CD4-positive, alpha-beta T cell (primary cell): ENCODE data around the gene PAX6. TPM values are rescaled to one million over a fixed set of nuclear protein-coding genes. Genes with fewer than 3 reads are reported as not detected.

Source experiments
- ATAC-seq: fragments of 200-7000 bp; cut with Tn5 transposase; one replicate; pipeline ENCODE4 v1.10.0; 2022; ENCODE audit warnings: mild to moderate bottlenecking; ENCODE audit not compliant: poor library complexity
- CTCF ChIA-PET: fragments of 350-600 bp; sonication (Branson Sonifier 250); formaldehyde crosslinking; loops from one replicate; lab custom pipeline; 2021; ENCODE audit warnings: antibody characterized with exemption, inconsistent platforms; lab: Charles Lee
- POLR2A ChIA-PET: fragments of 350-600 bp; sonication (Branson Sonifier 250); formaldehyde crosslinking; loops from one replicate; lab custom pipeline; 2021; ENCODE audit warnings: antibody characterized with exemption, inconsistent platforms; lab: Charles Lee
- DNase-seq, 14 experiments: peaks; one replicate each; pipeline ENCODE4 v3.0.0-alpha.2; 2013 to 2020; ENCODE audit warnings: mixed read lengths in 2 of 14
- H3K27ac ChIP-seq, 2 donors: one replicate each; pipeline versions ENCODE4 v1.5.1 to v1.7.0; 2013; ENCODE audit warnings: low read length in 2 of 2, low read depth in 1 of 2, mild to moderate bottlenecking in 1 of 2
- H3K27me3 ChIP-seq, 2 experiments: 1 replicate in 1 of 2; 2 replicates in 1 of 2; pipeline versions ENCODE4 v1.6.1 to v1.7.0; 2013; ENCODE audit warnings: low read length in 2 of 2, control low read depth in 1 of 2, mild to moderate bottlenecking in 1 of 2, moderate library complexity in 1 of 2; ENCODE audit not compliant: insufficient read depth in 2 of 2, control insufficient read depth in 1 of 2
- H3K36me3 ChIP-seq: one replicate; pipeline ENCODE4 v1.6.1; 2013; ENCODE audit warnings: low read length, control low read depth; ENCODE audit not compliant: insufficient read depth
- H3K4me1 ChIP-seq: one replicate; pipeline ENCODE4 v1.6.1; 2013; ENCODE audit warnings: low read length, control low read depth; ENCODE audit not compliant: insufficient read depth
- H3K4me3 ChIP-seq: one replicate; pipeline ENCODE4 v1.5.1; 2013; ENCODE audit warnings: mild to moderate bottlenecking, low read length, moderate library complexity
- H3K9me3 ChIP-seq, 2 experiments: 1 replicate in 1 of 2; 2 replicates in 1 of 2; pipeline versions ENCODE4 v1.6.1 to v1.7.0; 2013; ENCODE audit warnings: low read length in 2 of 2, mild to moderate bottlenecking in 2 of 2, control low read depth in 1 of 2, moderate library complexity in 1 of 2; ENCODE audit not compliant: control insufficient read depth in 1 of 2, insufficient read depth in 1 of 2
- H3K27ac Mint-ChIP-seq: one replicate; pipeline ENCODE4 v1.8.0; 2020; ENCODE audit warnings: mixed read lengths
- H3K27me3 Mint-ChIP-seq: one replicate; pipeline ENCODE4 v1.8.0; 2021; ENCODE audit warnings: mixed read lengths
- H3K36me3 Mint-ChIP-seq: one replicate; pipeline ENCODE4 v1.8.0; 2021; ENCODE audit warnings: low read depth, mixed read lengths
- H3K4me1 Mint-ChIP-seq: one replicate; pipeline ENCODE4 v1.8.0; 2021; ENCODE audit warnings: low read depth, mixed read lengths
- H3K4me3 Mint-ChIP-seq: one replicate; pipeline ENCODE4 v1.8.0; 2020; ENCODE audit warnings: mild to moderate bottlenecking, mixed read lengths
- H3K9me3 Mint-ChIP-seq: one replicate; pipeline ENCODE4 v1.8.0; 2020; ENCODE audit warnings: mixed read lengths
- CTCF ChIP-seq: fragments of 200-600 bp; IDR thresholded peaks from one replicate; pipeline ENCODE4 v1.8.0; 2022; ENCODE audit warnings: antibody characterized with exemption, mild to moderate bottlenecking
- intact Hi-C, 2 experiments: fragments of 100-400 bp; cut with DNase I in 1 of 2; cut with micrococcal nuclease in 1 of 2; formaldehyde crosslinking; loops; one replicate each; pipeline versions ENCODE4 v1.15.1 to v1.9.0; 2023 to 2025; cut with DNase I, micrococcal nuclease
- total RNA-seq, 174 experiments: library from RNA in 2 of 174; stranded (reverse) in 2 of 174; gene quantifications; one replicate each; pipeline ENCODE4 v1.2.3 and lab custom pipeline; 2021 to 2026

The PAX6 gene
- total RNA-seq, 2 experiments from 2014 or later = not detected

- intact Hi-C loops = no loop called here
- H3K36me3 Mint-ChIP-seq = peaks cover 4% of the 10 kb centered on the region
- peaks cover 2% of the 10 kb centered on the region for H3K9me3 Mint-ChIP-seq
- CTCF ChIA-PET = no interaction called here
- H3K27me3 Mint-ChIP-seq = peaks cover 95% of the 10 kb centered on the region
- H3K27me3 ChIP-seq = peaks cover 81 to 95% of the 10 kb centered on the region in 2 experiments
- TF ChIP-seq CTCF = no peak
- DNase-seq (no peak), ATAC-seq (no peak)
- H3K4me1 Mint-ChIP-seq = peaks cover 40% of the 10 kb centered on the region
- peaks cover 23 to 71% of the 10 kb centered on the region in 2 experiments for H3K9me3 ChIP-seq
- H3K27ac ChIP-seq = no peak overlapping the region
- peaks cover 45% of the 10 kb centered on the region for H3K4me1 ChIP-seq
- no peak overlapping the region for H3K4me3 Mint-ChIP-seq
- POLR2A ChIA-PET = no interaction called here
- no peak overlapping the region for H3K27ac Mint-ChIP-seq
- no peaks in the 10 kb centered on the region for H3K36me3 ChIP-seq
- no peak overlapping the region for H3K4me3 ChIP-seq
These were observed 11.4 kb downstream of the PAX6 start for GRCh38 chr11:31799435-31800397.

- intact Hi-C loops = no loop called here
- DNase-seq (no peak), ATAC-seq (no peak)
- Mint-ChIP-seq H3K36me3 (peaks cover 4% of the 10 kb centered on the region), H3K27me3 (peaks cover 95% of the 10 kb centered on the region), H3K4me1 (peaks cover 31% of the 10 kb centered on the region), H3K9me3 (peaks cover 2% of the 10 kb centered on the region), H3K27ac (no peak overlapping the region), H3K4me3 (no peak overlapping the region)
- ChIA-PET POLR2A (no interaction called here), CTCF (no interaction called here)
- H3K4me3 ChIP-seq = no peak overlapping the region
- H3K27ac ChIP-seq = no peak overlapping the region
- no peaks in the 10 kb centered on the region for H3K36me3 ChIP-seq
- peaks cover 36% of the 10 kb centered on the region for H3K4me1 ChIP-seq
- no peak for TF ChIP-seq CTCF
- peaks cover 23 to 62% of the 10 kb centered on the region in 2 experiments for H3K9me3 ChIP-seq
- peaks cover 71 to 93% of the 10 kb centered on the region in 2 experiments for H3K27me3 ChIP-seq
These were observed 12.3 kb downstream of the PAX6 start for GRCh38 chr11:31798554-31799434.

GRCh38 chr11:31798057-31798553 lies 13.0 kb downstream of the PAX6 start:
- Histone ChIP-seq H3K9me3 (peaks cover 22 to 57% of the 10 kb centered on the region in 2 experiments), H3K4me1 (peaks cover 30% of the 10 kb centered on the region), H3K27ac (no peak overlapping the region), H3K36me3 (no peaks in the 10 kb centered on the region), H3K27me3 (peaks cover 66 to 86% of the 10 kb centered on the region in 2 experiments), H3K4me3 (no peak overlapping the region)
- peaks cover 2% of the 10 kb centered on the region for H3K9me3 Mint-ChIP-seq
- no peak for TF ChIP-seq CTCF
- intact Hi-C loops = no loop called here
- no peak for ATAC-seq
- ChIA-PET POLR2A (no interaction called here), CTCF (no interaction called here)
- H3K36me3 Mint-ChIP-seq = no peaks in the 10 kb centered on the region
- peaks cover 95% of the 10 kb centered on the region for H3K27me3 Mint-ChIP-seq
- H3K4me3 Mint-ChIP-seq = peak overlapping the region; percentile 1
- H3K4me1 Mint-ChIP-seq = peaks cover 24% of the 10 kb centered on the region
- DNase-seq = no peak
- H3K27ac Mint-ChIP-seq = no peak overlapping the region
